NCI-H1417 treated with DMSO at 0.1 percent for 48 hours (cell line): ENCODE results near the gene SLC22A8.
"Not testable (repeated sequence)": the region's sequence is repeated elsewhere in the genome, so short reads cannot be mapped to it uniquely, and the experiment has no call there.

ENCODE experiments used
- DNase-seq: peaks from one replicate; lab custom pipeline; 2025; lab: John Stamatoyannopoulos, UW

Gene SLC22A8, protein sequence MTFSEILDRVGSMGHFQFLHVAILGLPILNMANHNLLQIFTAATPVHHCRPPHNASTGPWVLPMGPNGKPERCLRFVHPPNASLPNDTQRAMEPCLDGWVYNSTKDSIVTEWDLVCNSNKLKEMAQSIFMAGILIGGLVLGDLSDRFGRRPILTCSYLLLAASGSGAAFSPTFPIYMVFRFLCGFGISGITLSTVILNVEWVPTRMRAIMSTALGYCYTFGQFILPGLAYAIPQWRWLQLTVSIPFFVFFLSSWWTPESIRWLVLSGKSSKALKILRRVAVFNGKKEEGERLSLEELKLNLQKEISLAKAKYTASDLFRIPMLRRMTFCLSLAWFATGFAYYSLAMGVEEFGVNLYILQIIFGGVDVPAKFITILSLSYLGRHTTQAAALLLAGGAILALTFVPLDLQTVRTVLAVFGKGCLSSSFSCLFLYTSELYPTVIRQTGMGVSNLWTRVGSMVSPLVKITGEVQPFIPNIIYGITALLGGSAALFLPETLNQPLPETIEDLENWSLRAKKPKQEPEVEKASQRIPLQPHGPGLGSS

DNA sequence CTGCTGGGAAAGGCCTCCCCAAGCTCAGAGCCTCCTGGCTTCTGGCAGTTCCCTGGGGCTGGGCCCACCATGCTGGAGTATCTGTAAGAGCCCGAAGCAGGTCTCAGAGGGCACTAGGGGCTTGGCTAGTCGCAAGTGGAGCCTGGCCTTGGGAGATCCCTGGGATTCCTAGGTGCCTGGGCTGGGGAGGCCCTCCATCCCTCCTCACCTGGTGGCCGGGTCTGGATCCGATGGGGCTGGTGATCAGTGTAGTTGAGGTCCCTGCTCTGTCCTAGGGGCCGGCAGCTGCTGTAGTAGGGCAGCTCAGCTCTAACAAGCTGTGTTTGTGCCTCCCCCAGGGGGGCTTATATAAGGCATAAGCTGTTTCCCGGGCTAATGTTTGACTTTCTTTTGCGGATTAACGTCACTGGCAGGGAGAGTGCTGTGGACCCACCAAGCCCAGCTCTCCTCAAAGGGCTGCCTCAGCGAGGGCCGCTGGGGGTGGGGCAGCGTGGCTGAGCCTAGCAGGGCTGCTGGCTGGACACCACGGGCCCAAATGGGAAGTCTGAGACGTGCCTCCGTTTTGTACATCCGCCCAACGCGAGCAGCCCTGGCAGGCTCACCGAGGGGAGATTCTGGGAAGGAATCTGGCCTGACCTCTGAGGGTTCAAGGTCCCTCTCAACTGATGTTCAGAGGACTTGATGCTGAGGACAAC is at the start of gene SLC22A8:
Gene SLC22A8, minus strand, starts transcription at position 321 of the 695 bp plus-strand sequence. CDS start 883 bp downstream, outside the sequence.
- no peak for DNase-seq

DNA sequence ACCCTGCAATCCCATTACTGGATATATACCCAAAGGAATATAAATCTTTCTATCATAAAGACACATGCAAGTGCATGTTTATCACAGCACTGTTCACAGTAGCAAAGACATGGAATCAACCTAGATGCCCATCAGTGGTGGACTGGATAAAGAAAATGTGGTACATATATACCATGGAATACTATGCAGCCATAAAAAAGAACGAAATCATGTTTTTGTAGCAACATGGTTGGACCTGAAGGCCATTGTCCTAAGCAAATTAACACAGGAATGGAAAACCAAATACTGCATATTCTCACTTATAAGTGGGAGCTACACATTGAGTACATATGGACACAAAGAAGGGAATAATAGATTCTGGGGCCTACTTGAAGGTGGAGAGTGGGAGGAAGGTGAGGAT is 30.6 kb upstream of the SLC22A8 start:
- not testable (repeated sequence) for DNase-seq

DNA sequence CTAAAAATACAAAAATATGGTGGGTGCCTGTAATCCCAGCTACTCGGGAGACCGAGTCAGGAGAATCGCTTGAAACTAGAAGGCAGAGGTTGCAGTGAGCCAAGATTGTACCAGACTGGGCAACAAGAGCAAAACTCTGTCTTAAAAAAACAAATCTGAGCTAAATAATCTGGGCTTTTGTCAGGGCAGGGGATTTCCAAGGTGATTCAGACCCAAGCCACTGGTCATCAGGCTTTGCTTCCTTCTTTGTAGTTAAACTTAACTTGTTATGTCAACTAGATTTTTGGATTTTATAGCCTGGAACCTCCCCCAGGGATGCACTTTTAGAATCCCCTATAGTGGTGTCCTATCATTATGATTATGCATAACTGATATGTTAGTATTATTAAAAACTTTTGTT is 27.0 kb upstream of the SLC22A8 start:
- DNase-seq: no peak

DNA sequence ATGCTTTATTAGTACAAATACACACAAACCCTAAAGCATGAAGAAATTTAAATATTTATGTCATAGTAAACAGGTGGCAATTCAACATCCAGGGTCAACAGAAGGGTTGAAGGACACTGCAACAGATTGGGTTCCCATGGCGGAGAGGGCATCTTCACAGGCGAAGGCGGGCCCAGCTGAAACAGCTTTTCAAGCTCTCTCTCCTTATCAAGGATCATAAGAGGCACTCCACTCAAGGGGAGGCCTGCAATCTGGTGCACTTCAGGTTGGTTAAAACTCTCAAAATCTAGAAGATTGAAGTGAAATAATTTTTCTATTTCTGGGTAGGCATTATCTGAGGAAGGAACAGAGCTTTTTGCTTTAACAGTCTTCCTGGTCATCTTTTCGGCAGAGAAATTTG is 16.8 kb upstream of the SLC22A8 start:
- DNase-seq: no peak

DNA sequence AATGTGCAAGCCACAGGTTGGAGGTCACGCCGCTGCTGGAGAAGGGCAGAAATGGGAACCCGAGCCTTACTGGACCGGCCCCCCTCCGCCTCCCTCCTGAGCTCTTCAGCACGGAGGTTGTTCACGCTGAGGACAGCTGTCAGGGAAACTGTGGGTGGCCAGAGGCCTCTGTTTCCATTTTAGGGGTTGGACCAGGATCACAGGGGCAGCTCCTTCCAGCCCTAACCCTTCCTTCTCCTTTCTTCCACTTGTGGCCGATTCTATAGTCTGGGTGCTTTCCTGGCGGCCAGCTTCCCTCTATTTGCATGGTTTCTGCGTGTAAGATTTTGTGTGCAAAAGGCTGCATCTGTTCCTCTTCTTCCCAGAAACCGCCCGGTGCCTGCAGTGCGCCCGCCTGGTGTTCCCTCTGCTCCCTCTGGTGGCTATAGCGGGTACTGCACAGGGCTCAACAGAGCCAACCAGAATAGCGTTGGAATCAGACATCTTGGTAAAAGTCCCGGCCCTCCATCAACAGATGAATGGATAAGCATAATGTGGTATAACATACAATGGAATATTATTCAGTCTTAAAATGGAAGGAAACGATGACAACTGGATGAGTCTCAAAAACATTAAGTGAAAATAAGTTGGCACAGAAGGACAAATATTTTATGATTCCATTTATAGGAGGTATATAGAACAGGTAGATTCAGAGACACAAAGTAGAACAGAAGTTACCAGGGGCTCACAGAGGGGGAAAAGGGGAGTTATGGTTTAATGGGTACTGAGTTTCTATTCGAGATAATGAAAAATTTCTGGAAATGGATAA is 8.4 kb upstream of the SLC22A8 start:
- no peak for DNase-seq

DNA sequence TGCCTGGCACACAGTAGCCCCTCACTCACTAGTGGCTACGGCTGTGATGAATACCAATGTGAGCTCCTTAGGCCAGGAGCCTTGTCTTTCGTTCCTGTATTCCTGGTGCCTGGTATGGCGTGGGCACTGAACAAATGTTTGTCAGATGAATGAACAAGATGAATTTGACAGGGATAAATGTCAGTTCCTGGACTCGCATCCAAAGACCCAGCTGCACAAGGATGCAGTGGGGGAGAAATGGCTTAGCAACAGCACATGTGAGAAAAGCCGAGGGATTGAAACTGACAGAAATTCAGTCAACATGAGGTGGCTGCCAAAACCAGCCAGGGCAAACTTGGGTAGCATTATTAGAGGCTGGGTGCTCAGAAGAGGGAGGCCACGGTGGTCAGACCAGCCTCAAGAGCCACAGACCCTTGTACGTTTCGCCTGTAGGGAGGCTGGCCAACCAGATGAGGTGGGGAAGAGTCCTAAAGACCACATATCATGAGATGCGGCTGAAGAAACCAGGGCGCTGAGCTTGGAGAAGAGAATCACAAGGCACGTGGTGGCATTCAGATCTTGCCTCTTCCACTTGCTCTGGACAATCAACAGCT is 7.7 kb upstream of the SLC22A8 start:
- DNase-seq: no peak

DNA sequence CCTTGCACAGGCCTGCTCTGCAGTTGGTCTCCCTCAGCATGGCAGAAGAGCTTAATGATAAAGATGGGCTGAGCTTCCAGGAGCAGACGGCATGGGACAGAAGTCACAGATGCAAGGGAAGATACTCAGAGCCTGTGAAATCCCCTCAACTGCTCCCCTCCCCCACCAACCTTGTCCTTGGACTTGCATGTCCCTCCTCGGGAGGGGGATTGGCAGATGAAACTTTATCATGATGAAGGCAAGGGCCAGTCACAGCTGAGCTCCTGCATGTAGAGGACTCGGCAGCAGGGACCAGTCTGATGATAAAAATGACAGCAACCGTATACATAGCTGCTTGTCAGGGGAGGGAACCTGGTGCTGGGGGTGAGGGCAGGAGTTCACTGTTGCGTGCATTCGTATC is 6.8 kb upstream of the SLC22A8 start:
- no peak for DNase-seq

DNA sequence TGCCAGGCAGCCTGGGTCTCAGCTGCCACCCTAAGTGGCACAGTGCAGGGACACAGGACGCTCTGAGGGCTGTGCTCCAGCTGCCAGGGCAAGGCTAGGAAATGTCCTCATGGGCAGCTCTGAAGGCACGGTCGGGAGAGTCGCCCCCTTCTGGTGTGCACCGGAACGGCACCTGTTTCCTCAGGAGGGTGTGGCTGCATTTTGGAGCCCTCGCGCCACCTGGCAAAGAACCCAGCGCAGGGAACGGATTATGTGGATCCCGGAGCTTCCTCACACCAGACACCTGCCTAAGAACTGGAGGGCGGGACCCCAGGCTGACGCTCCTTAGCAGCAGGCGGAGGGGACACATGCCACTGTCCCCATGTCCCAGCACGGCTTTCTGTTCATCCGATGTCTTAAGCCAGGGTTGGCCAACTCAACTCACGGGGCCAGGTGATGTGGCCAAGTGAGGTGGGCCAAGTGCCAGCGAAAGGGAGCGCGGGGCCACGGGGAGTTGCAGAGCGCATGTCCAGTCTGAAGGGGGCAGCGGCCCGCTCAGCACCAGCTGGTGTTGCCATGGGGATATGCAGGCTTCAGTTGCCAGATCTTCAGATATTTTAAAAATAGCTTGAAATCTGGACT is 5.1 kb upstream of the SLC22A8 start:
- no peak for DNase-seq

DNA sequence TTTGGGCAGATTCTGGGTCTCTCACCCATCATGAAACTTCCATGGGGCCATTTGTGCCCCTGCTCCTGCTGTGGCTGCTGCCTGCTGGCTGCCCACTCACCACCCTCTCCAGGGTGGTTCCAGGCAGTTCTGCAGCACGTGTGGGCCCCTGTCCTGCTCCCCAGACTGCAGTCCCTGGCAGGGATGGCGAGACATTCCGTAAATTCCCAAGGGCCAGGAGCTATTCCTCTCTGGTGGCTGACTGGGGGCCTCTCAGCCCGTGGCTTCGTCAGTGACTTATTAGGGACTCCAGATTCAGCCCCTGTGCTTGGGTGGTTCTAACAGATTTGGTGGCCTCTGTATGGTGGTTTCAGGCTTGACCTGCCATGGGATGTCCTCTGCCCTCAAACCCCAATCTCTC is 3.9 kb upstream of the SLC22A8 start:
- DNase-seq: no peak

DNA sequence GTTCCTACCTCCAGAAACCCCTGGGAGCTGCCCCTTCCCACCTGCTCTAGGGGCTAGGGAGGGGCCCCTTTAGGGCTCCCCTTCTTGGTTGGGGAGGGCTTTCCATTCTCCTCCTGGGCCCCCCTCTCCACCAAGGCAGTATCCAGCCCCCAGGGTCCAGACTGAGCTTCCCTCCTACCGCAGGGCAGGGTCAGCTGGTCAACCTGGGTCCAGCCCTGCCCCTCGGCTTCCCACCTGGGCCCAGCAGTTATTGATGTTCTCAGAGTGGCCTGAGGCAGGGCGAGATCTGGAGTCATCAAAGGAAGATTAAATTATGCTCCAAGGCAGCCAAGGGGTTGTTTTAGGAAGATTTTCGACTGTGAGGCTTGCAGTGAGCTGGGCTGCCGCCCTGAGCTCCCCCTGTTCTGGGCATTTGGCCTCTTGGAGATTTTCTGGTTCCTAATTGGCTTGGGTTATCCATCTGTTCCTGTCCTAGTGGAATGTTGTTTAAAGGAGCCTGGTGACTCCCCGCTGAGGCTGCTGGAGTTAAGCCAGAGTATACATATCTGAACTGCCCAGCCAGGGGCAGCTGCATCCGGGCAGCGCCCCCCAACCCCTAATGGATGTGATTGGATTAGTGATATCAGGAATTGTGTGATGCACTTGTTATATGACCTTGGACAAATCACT is 1.8 kb upstream of the SLC22A8 start:
- DNase-seq: no peak

DNA sequence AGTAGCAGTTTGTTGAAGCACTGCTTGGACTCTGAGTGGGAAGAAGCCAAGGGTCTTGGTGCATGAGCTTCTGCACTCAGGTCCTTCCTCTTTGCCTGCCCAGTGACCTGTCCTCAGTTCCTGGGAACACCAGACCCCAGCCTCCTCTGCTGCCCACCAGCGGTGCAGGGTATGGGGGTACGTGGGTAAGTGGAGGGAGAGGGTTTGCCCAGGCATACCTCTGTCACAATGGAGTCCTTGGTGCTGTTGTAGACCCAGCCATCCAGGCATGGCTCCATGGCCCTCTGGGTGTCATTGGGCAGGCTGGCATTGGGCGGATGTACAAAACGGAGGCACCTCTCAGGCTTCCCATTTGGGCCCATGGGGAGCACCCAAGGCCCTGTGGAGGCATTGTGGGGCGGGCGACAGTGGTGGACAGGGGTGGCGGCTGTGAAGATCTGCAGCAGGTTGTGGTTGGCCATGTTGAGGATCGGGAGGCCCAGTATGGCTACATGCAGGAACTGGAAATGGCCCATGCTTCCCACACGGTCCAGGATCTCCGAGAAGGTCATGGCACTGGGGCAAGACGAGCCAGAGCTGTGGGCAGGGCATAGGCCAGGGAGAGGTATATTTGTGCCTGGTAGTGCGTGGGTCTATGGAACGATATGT is 1.1 kb downstream of the SLC22A8 start:
- no peak for DNase-seq

DNA sequence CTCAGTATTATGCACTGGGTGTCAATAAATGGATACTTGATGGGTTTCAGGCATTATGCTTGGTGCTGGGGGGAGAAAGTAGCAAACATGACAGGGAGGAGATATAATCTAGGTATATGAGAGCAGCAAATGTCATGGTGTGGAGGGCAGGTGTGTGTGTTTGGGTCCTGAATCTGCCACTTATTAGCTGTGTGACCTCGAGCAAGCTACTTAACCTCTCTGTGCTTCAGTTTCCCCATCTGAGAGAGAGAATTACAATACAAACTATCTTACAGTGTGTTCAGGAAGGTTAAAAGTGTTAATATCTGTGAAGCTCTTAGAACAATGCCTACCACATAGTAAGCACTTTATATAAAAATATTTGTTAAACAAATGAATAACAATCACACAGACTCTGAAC is 2.8 kb downstream of the SLC22A8 start:
- no peak for DNase-seq

DNA sequence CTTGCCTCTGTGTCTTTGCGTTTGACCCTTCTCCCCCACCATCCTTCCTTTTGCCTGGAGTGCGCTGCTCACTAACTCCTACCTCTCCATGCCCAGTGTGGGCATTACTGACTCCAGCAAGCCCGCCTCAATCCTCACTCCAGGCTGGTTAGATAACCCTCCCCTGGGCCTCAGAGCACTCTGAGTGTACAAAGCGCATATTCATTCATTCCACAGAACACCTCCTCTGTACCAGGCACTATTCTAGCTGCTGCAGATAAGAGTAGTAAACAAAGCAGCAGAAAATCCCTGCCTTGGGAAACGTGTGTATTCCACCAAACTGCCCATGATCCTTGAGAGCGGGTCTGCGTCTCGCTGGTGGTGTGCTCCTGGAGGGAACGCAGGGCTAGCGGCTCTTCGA is 3.2 kb downstream of the SLC22A8 start:
- DNase-seq: no peak

DNA sequence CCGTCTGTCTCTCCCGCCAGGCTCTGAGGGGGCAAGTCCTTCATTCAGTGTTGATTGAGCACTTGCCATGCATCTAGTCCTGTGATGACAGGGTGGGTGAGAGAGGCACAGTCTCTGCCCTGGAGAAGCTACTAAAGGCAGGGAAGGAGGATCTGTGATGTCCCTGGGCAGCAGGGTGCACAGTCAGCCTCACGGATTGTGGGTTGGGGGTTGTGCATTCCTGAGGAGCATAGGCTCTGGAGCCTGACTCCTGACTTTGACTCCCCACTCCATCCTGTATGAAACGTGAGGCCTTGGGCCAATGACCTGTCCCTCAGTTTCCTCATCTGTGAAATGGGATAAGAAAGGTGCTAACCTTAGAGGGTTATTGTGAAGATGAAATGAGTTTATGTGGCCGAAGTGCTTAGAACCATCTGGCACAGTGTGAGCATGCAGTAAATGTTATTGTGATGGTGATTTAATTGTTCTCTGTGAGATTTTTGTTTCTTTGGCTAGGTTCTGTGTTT is 4.7 kb downstream of the SLC22A8 start:
- DNase-seq: no peak

DNA sequence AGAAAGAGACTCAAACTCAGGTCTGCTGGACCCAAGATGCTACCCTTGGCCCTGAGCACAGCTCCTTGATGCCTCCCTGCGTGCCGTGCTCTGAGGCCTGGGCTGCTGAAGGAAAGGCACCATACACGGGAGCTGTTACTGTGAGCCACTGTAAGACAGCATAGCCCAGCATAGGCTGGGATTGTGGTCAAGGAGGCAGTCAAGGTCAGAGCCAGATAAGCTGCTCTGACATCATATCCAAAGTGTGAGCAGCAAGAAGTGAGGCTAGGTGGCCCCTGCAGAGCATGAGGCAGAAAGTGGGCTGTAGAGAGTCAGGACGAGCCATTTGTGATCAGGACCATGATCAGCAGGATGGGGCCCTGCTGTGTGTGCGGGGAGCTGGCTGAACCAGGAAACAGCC is 7.7 kb downstream of the SLC22A8 start:
- DNase-seq: no peak

DNA sequence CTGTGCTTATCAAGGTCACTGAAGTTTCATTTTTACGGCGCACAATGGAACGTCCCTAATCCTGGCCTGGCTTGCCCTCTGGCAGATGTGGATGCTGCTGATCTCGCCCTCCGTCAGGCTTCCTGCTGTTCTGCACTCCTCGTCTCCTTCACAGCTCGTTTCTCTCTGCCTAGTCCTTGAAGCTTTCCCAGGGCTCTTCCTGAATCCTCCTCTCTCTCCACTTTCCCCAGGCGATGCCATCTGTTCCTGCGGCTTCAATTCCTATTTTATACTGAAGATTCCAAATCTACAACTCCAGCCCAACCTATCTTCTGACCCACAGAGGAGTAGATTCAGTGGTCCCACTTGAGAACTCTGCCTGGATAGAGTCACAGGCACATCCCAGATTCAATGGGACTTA is 14.2 kb downstream of the SLC22A8 start:
- DNase-seq: no peak

DNA sequence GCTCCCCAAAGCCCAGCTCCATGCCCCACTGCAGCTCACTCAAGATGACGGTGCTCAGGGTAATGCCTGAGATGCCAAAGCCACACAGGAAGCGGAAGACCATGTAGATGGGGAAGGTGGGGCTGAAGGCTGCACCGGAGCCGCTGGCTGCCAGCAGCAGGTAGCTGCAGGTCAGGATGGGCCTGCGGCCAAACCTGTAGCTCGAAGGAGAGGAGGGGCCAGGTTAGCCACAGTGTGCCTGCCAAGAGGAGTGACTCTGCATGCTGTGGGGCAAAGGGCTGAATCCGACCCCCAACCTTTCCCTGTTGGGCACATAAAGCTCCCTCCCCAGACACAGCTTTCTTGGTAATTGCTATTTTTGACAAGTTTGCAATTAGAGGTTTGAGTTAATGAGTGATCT is 16.0 kb downstream of the SLC22A8 start:
- DNase-seq: no peak

DNA sequence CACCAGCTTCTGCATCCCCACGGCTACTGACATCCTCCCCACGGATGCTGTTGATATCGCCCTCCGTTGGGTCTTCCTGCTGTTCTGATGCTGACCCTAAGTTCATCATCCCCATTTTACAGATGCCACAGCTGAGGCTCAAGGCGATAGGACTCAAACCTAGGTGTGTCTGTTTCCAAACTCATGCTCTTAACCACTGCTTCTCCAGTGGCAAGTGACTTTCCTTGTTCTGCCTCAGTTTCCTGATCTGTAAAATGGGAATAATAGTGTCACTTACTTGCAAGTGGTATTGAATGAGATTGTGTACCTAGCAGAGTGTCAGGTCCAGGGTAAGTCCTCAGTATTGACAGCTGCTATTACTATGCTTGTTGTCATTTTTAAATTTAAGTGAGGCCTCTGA is 16.5 kb downstream of the SLC22A8 start:
- no peak for DNase-seq

DNA sequence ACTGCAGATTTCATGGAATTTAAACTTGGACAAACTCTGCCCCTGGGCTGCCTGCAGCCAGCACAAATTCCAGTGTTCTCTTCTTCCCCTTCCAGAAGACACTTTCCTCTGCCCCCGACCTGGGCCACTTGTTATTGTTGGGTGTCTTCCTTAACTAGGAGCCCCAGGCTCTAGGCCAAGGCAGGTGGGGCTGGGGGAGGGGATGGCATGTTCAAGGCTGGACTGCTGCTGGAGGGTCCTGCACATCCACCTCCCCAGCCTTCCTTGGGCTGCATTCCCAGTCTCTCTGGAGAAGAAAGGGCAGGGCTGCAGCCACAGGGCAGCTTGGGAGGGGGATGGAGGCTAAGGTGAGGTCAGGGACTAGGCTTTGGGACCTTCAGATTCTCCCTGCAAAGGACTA is 19.4 kb downstream of the SLC22A8 start:
- DNase-seq: no peak

DNA sequence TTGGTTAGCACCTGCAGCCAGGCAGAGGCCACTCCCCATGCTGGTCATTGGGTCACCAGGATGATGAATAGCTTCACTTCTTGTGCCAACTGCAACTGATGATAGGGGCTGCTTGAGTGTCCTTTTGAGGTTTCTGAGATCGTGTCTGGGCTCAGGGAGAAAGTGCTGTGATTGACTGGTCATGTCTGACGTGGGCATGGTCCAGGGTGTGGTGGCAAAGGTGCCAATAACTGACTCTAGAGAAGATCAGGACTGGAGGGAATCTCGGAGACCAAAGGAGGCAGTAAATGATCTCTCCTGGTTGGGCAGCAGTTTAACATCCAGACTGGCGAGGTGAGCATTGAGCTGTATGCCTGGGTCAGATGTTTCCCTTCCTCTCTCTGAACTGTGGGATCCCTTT is 20.9 kb downstream of the SLC22A8 start:
- no peak for DNase-seq
